ENCODE measurements around the gene IFNL3. TPM values are rescaled to one million over a fixed set of nuclear protein-coding genes. Genes with fewer than 3 reads are reported as not detected.
"Not testable (repeated sequence)": the region's sequence is repeated elsewhere in the genome, so short reads cannot be mapped to it uniquely, and the experiment has no call there.

Gene IFNL3
- total RNA-seq: not detected
- polyA plus RNA-seq: not detected
- long read RNA-seq, donor 1: 0 reads
- long read RNA-seq, donor 2: 0 reads
- long read RNA-seq, donor 3: 0 reads

- ATAC-seq; H3K36me3 ChIP-seq; H3K4me3 ChIP-seq; DNase-seq; H3K9me3 ChIP-seq; H3K27ac ChIP-seq; intact Hi-C loops (cut with DNase I): not testable (repeated sequence)
- Histone ChIP-seq H3K4me1 (peaks cover 0 to 14% (median 1%) of the 10 kb centered on the region in 12 donors), H3K27me3 (peaks cover 14 to 53% (median 28%) of the 10 kb centered on the region in 9 donors)
- 73 to 83% (median 78%) methylated on average over 10 to 12 of the region's 12 CpGs for WGBS, 4 donors
Observed at GRCh38 chr19:39244410-39245100, at the start of gene IFNL3. TSS of gene IFNL3 (minus strand) at chr19:39245006. CDS start at chr19:39244967, 39 bp downstream.

GRCh38 chr19:39293394-39293793, 48.6 kb upstream of the IFNL3 start:
- intact Hi-C loops (cut with DNase I): no loop called here
- TF ChIP-seq POLR2A (IDR thresholded peaks at IDR 0.05): no peak
- TF ChIP-seq, protein P1, sequence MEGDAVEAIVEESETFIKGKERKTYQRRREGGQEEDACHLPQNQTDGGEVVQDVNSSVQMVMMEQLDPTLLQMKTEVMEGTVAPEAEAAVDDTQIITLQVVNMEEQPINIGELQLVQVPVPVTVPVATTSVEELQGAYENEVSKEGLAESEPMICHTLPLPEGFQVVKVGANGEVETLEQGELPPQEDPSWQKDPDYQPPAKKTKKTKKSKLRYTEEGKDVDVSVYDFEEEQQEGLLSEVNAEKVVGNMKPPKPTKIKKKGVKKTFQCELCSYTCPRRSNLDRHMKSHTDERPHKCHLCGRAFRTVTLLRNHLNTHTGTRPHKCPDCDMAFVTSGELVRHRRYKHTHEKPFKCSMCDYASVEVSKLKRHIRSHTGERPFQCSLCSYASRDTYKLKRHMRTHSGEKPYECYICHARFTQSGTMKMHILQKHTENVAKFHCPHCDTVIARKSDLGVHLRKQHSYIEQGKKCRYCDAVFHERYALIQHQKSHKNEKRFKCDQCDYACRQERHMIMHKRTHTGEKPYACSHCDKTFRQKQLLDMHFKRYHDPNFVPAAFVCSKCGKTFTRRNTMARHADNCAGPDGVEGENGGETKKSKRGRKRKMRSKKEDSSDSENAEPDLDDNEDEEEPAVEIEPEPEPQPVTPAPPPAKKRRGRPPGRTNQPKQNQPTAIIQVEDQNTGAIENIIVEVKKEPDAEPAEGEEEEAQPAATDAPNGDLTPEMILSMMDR (IDR thresholded peaks at IDR 0.05): no peak
- Histone ChIP-seq H3K9me3 (peaks cover 0 to 13% (median 0%) of the 10 kb centered on the region in 12 donors), H3K27me3 (peaks cover 0 to 44% (median 5%) of the 10 kb centered on the region in 9 donors), H3K27ac (no peak overlapping the region), H3K4me3 (no peak overlapping the region), H3K36me3 (no peaks in the 10 kb centered on the region), H3K4me1 (no peaks in the 10 kb centered on the region)
- WGBS, 4 donors: 45 to 61% (median 55%) methylated on average over 4 of the region's 4 CpGs
- DNase-seq: no peak
- ATAC-seq: no peak

DNA sequence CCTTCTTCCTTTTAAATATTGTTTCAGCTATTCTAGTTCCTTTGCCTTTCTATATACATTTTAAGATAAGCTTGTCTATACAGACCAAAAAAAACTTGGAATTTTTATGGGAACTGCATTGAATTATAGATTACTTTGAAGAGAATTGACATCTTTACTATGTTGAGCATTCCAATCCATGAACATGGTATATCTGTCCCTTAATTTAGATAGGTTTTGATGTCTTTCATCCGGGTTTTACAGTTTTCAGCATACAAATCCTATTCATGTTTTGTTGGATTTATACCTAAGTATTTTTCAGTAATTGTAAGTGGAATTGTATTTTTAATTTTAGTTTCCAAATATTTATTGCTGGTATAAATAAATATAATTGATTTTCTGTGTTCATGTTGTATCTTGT, 39.2 kb upstream of the IFNL3 start:
- peaks cover 0 to 42% (median 18%) of the 10 kb centered on the region in 12 donors for H3K9me3 ChIP-seq

GRCh38 chr19:39282021-39282420, 37.2 kb upstream of the IFNL3 start:
- intact Hi-C loops (cut with DNase I): no loop called here
- TF ChIP-seq, protein P1 (IDR thresholded peaks at IDR 0.05): no peak
- Histone ChIP-seq H3K9me3 (peaks cover 0 to 40% (median 18%) of the 10 kb centered on the region in 12 donors), H3K27me3 (peaks cover 0 to 10% (median 0%) of the 10 kb centered on the region in 9 donors), H3K4me3 (no peak overlapping the region), H3K36me3 (no peaks in the 10 kb centered on the region), H3K4me1 (no peaks in the 10 kb centered on the region), H3K27ac (no peak overlapping the region)
- no peak for ATAC-seq
- WGBS, 4 donors: 57 to 63% (median 59%) methylated on average over 1 of the region's 1 CpG
- DNase-seq: no peak

More for the DNA sequence above, 39.2 kb upstream of the IFNL3 start:
- DNase-seq (no peak), ATAC-seq (no peak)
- no peaks in the 10 kb centered on the region for H3K36me3 ChIP-seq
- WGBS, 4 donors: 78 to 95% (median 85%) methylated on average over 1 of the region's 1 CpG
- H3K4me3 ChIP-seq: no peak overlapping the region
- intact Hi-C loops (cut with DNase I): no loop called here
- no peak overlapping the region for H3K27ac ChIP-seq
- no peak for TF ChIP-seq POLR2A (IDR thresholded peaks at IDR 0.05)
- TF ChIP-seq, protein P1 (IDR thresholded peaks at IDR 0.05): no peak
- H3K27me3 ChIP-seq: peaks cover 0 to 4% (median 0%) of the 10 kb centered on the region in 9 donors
- H3K4me1 ChIP-seq: no peaks in the 10 kb centered on the region

Data from heart left ventricle (tissue), 16 donors.